GM18951 (cell line): Measurements from ENCODE around the gene PEX26.
"Not testable (repeated sequence)": the region's sequence is repeated elsewhere in the genome, so short reads cannot be mapped to it uniquely, and the experiment has no call there.

Experiments used
- POLR2A ChIP-seq: IDR thresholded peaks from 4 replicates; pipeline ENCODE4 v1.6.1; 2011; ENCODE audit warnings: mild to moderate bottlenecking; ENCODE audit not compliant: insufficient read length, insufficient read depth; ENCODE audit errors: extremely low read depth
- in situ Hi-C: fragments of 300-500 bp; cut with MboI; formaldehyde crosslinking; loops from one replicate; pipeline ENCODE4 v1.12.0; 2022; ENCODE audit warnings: low sequenced_read_pairs, mixed read lengths, inconsistent platforms; ENCODE audit not compliant: unreplicated experiment

The PEX26 gene

DNA sequence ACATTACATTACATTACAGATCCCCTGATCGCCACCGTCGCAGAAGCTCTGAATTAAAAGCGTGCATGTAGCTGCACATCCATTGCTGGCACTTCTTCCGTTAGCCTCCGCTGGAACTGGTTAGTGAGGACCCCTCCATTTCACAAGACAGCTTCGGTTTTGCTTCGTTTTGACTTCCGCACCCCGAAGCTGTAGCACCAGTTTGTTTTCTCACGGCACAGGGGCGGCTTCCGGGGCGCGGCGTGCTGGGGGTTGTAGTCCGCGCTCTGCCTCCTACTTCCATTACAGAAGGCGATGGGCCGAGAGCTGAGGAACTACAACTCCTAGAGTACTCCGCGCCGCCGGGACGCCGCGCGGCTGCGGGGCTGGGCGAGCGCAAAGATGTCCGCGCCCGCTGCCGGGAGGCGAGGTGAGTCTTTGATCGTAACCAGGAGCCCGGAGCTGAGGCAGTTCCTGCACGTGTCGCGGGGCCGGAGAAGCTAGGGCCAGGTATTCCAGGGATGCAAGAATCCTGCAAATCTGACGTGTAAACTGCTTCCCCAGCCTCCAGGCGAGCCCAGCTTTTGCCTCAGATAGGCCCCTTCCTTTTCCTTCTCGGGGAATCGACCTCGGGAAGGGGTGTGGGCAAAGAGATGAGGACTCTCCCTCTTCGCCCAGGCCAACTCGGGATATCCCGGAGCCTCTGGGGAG is at the start of gene PEX26:
Gene PEX26 (plus strand): TSS at position 352 of the 690 bp plus-strand sequence. CDS start 387 bp downstream, outside the sequence.
- peak; percentile 71 for TF ChIP-seq POLR2A
- in situ Hi-C loops: no loop called here

GRCh38 chr22:18028817-18029527 is 48.8 kb upstream of the PEX26 start:
- TF ChIP-seq POLR2A: no peak
- in situ Hi-C loops: no loop called here

- in situ Hi-C loops: no loop called here
- no peak for TF ChIP-seq POLR2A
Measured at GRCh38 chr22:18029686-18030267, 48.0 kb upstream of the PEX26 start.

- in situ Hi-C loops: no loop called here
- TF ChIP-seq POLR2A: no peak
Measured at GRCh38 chr22:18031695-18032454, 45.9 kb upstream of the PEX26 start.

DNA sequence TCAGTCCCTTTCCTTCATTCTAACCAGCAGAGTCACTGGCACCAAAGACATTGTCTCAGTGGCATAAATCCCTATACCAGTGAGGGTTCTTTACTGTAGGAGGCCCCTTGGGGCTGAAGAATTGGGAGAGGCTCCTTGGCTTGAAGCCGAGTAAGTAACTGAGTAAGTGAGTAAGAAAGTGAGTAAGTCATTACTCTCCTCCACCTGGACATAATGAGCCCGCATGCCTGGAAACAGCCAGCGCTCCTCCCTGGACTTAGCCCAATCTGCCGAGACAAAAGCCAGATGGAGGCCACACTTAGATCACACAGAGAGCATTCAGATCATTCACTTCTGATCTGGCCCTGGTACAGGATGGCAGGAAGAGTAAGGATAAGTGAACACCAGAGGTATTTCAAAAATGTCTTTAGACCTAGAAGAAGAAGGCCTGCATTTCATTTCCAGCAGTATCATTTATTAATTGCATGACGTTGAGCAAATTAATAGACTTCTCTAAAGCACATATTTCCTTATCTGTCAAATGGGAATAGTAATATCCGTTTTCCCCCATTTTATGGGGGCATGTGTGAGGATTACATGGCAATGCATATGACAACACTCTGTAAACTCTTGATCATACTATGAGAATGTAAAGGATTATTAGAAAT is 45.2 kb upstream of the PEX26 start:
- TF ChIP-seq POLR2A: no peak
- in situ Hi-C loops: no loop called here

- in situ Hi-C loops: no loop called here
- no peak for TF ChIP-seq POLR2A
Measured at GRCh38 chr22:18033204-18033998, 44.4 kb upstream of the PEX26 start.

DNA sequence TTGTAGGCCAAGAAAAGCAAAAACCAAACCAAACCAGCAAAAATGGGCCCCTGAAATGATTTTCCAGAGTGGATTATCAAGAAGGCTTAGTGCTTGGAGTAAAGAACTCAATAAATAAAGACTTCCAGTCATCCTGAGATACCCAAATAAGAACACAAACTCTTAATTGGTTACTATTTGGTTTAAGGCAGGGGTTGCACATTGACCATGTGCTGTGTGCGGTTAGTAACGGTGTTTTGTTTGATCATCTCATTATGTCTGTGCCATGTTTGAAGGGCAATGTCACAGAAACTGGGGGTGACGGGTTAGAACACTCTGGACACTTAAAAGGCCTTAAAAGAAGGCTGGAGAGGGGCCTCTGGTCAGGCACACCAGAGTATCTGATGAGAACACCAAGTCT is 43.7 kb upstream of the PEX26 start:
- TF ChIP-seq POLR2A: no peak
- in situ Hi-C loops: no loop called here

DNA sequence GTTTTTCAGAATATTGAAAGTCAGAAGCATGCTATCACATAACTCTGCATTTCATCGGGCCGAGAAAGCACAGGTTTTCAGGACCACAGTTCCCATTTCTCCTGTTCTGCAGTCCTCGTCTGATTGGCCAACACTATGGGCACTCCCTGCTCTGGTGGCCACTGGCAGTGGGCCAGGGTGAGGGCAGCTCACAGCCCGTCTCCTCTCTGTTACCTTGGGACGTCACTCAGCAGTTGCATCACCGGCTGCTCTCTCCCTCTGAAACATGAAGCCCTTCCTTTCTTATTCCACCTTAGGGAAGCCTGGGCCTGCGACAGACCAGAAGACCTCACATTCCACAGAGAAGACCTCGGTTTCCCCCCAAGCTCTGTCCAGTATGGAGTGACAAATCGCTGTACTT is 42.0 kb upstream of the PEX26 start:
- in situ Hi-C loops: no loop called here

DNA sequence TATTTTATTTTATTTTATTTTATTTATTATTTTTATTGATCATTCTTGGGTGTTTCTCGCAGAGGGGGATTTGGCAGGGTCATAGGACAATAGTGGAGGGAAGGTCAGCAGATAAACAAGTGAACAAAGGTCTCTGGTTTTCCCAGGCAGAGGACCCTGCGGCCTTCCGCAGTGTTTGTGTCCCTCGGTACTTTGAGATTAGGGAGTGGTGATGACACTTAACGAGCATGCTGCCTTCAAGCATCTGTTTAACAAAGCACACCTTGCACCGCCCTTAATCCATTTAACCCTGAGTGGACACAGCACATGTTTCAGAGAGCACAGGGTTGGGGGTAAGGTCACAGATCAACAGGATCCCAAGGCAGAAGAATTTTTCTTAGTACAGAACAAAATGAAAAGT is 36.9 kb upstream of the PEX26 start:
- in situ Hi-C loops: not testable (repeated sequence)

More for the DNA sequence above, 42.0 kb upstream of the PEX26 start:
- no peak for TF ChIP-seq POLR2A

GRCh38 chr22:18042685-18043084 is 35.1 kb upstream of the PEX26 start:
- no peak for TF ChIP-seq POLR2A
- in situ Hi-C loops: no loop called here

- TF ChIP-seq POLR2A: no peak
- in situ Hi-C loops: no loop called here
Measured at GRCh38 chr22:18044548-18045271, 33.1 kb upstream of the PEX26 start.

- no peak for TF ChIP-seq POLR2A
- in situ Hi-C loops: no loop called here
Measured at GRCh38 chr22:18045794-18046193, 32.0 kb upstream of the PEX26 start.
